Posterior cingulate gyrus (tissue), 11 donors: Measurements from ENCODE around the gene IPPK.

Source experiments
- DNase-seq, 10 donors: peaks; one replicate each; pipeline versions ENCODE4 v3.0.0 to v3.0.0-alpha.2; 2020 to 2021; ENCODE audit warnings: mixed read lengths in 3 of 10
- intact Hi-C: fragments of 100-400 bp; cut with DNase I; formaldehyde crosslinking; loops from one replicate; pipeline ENCODE4 v1.15.1; 2023

Gene IPPK

GRCh38 chr9:92661127-92661526 is 8.8 kb downstream of the IPPK start:
- intact Hi-C loops, result no loop called here
- DNase-seq, result peak in 3 of 10 donors; percentile 23 to 60 (median 26)

- intact Hi-C loops, result no loop called here
- DNase-seq, result peak in 4 of 10 donors; percentile 21 to 81 (median 52)
These were observed 9.7 kb downstream of the IPPK start for GRCh38 chr9:92660266-92660665.

GRCh38 chr9:92659601-92660000 is 10.3 kb downstream of the IPPK start:
- peak in 3 of 10 donors; percentile 57 to 71 (median 59) for DNase-seq
- intact Hi-C loops, result no loop called here

- DNase-seq, result peak in 3 of 10 donors; percentile 18 to 31 (median 21)
- intact Hi-C loops, result no loop called here
These were observed 11.3 kb downstream of the IPPK start for GRCh38 chr9:92658611-92659010.

GRCh38 chr9:92658176-92658575 is 11.8 kb downstream of the IPPK start:
- peak in 3 of 10 donors; percentile 7 to 34 (median 30) for DNase-seq
- intact Hi-C loops, result no loop called here

- intact Hi-C loops, result no loop called here
- DNase-seq, result peak in 3 of 10 donors; percentile 16 to 71 (median 37)
These were observed 12.4 kb downstream of the IPPK start for GRCh38 chr9:92657296-92658094.

- DNase-seq, result peak in 3 of 10 donors; percentile 43 to 71 (median 53)
- intact Hi-C loops, result no loop called here
These were observed 13.4 kb downstream of the IPPK start for GRCh38 chr9:92656537-92656925.

GRCh38 chr9:92655896-92656536 is 13.9 kb downstream of the IPPK start:
- peak in 3 of 10 donors; percentile 24 to 66 (median 37) for DNase-seq
- intact Hi-C loops, result no loop called here

GRCh38 chr9:92655366-92655765 is 14.6 kb downstream of the IPPK start:
- peak in 3 of 10 donors; percentile 41 to 62 (median 54) for DNase-seq
- intact Hi-C loops, result no loop called here

GRCh38 chr9:92654481-92655301 is 15.2 kb downstream of the IPPK start:
- intact Hi-C loops, result no loop called here
- DNase-seq, result peak in 3 of 10 donors; percentile 43 to 74 (median 70)

- no peak for DNase-seq
- intact Hi-C loops, result no loop called here
These were observed 17.5 kb downstream of the IPPK start for GRCh38 chr9:92652461-92652860.

GRCh38 chr9:92650839-92651621 is 18.9 kb downstream of the IPPK start:
- intact Hi-C loops, result no loop called here
- DNase-seq, result peak in 5 of 10 donors; percentile 41 to 89 (median 82)

GRCh38 chr9:92650296-92650695 is 19.6 kb downstream of the IPPK start:
- intact Hi-C loops, result no loop called here
- DNase-seq, result peak in 1 of 10 donors; percentile 13

GRCh38 chr9:92649007-92649406 is 20.9 kb downstream of the IPPK start:
- intact Hi-C loops, result no loop called here
- DNase-seq, result peak in 1 of 10 donors; percentile 67

GRCh38 chr9:92648474-92648971 is 21.4 kb downstream of the IPPK start:
- DNase-seq, result peak in 2 of 10 donors; percentile 52 to 56
- intact Hi-C loops, result no loop called here

- DNase-seq, result peak in 2 of 10 donors; percentile 75 to 81
- intact Hi-C loops, result no loop called here
These were observed 22.1 kb downstream of the IPPK start for GRCh38 chr9:92647671-92648473.

GRCh38 chr9:92645041-92645440 is 24.9 kb downstream of the IPPK start:
- intact Hi-C loops, result no loop called here
- DNase-seq, result no peak

GRCh38 chr9:92644278-92644677 is 25.7 kb downstream of the IPPK start:
- intact Hi-C loops, result no loop called here

GRCh38 chr9:92642564-92642963 is 27.4 kb downstream of the IPPK start:
- intact Hi-C loops, result no loop called here
- DNase-seq, result peak in 2 of 10 donors; percentile 32 to 35

More at GRCh38 chr9:92644278-92644677, 25.7 kb downstream of the IPPK start:
- no peak for DNase-seq
